K562 (cell line): ENCODE results near the gene KISS1R. TPM values are rescaled to one million over a fixed set of nuclear protein-coding genes. Genes with fewer than 3 reads are reported as not detected.

Experiments
- CBX1 ChIP-seq: sonication (generic); IDR thresholded peaks from 2 replicates; pipeline ENCODE4 v1.6.1; 2016; ENCODE audit warnings: antibody characterized with exemption, low read depth, mild to moderate bottlenecking
- CCNT2 ChIP-seq: IDR thresholded peaks from 2 replicates; pipeline ENCODE4 v1.6.1; 2011; ENCODE audit warnings: borderline replicate concordance, low read depth, mild to moderate bottlenecking, moderate library complexity, mixed read lengths, low read length; ENCODE audit not compliant: insufficient read length; ENCODE audit errors: extremely low read depth
- CREB3L1 ChIP-seq: fragments of 450-650 bp; IDR thresholded peaks from 2 replicates; pipeline ENCODE4 v1.6.1; 2014; ENCODE audit warnings: low read depth, mild to moderate bottlenecking, moderate library complexity, borderline replicate concordance
- E2F1 ChIP-seq: sonication (generic); formaldehyde crosslinking; IDR thresholded peaks from 2 replicates; pipeline ENCODE4 v1.8.1; 2023; ENCODE audit warnings: mild to moderate bottlenecking, missing genetic modification reagents, moderate library complexity
- GATAD2B ChIP-seq: fragments of 450-650 bp; IDR thresholded peaks from 2 replicates; pipeline ENCODE4 v1.6.1; 2017; ENCODE audit warnings: mild to moderate bottlenecking, borderline replicate concordance
- HLTF ChIP-seq: fragments of 450-650 bp; IDR thresholded peaks from 2 replicates; pipeline ENCODE4 v1.6.1; 2016
- HMGN3 ChIP-seq: IDR thresholded peaks from 2 replicates; pipeline ENCODE4 v1.6.1; 2011; ENCODE audit warnings: borderline replicate concordance, low read depth, mild to moderate bottlenecking, mixed read lengths, low read length; ENCODE audit not compliant: insufficient read length; ENCODE audit errors: extremely low read depth
- KDM4B ChIP-seq, 2 experiments: fragments of 450-650 bp in 1 of 2; sonication (generic) in 1 of 2; IDR thresholded peaks; 2 replicates each; pipeline ENCODE4 v1.6.1; 2016 to 2017; ENCODE audit warnings: borderline replicate concordance in 2 of 2, antibody characterized with exemption in 1 of 2, low read depth in 1 of 2, mild to moderate bottlenecking in 1 of 2
- NR2F6 ChIP-seq: fragments of 450-650 bp; formaldehyde crosslinking; IDR thresholded peaks from 2 replicates; pipeline ENCODE4 v1.4.0; 2020; ENCODE audit warnings: mild to moderate bottlenecking
- PTBP1 ChIP-seq: fragments of 200-400 bp; formaldehyde crosslinking; IDR thresholded peaks from 2 replicates; pipeline ENCODE4 v1.6.1; 2017; ENCODE audit warnings: low read depth, low read length
- TARDBP ChIP-seq: fragments of 450-650 bp; IDR thresholded peaks from 2 replicates; pipeline ENCODE4 v1.6.1; 2016
- TRIM24 ChIP-seq, 2 experiments: fragments of 450-650 bp; IDR thresholded peaks; 2 replicates each; pipeline ENCODE4 v1.6.1; 2016
- ZNF143 ChIP-seq: sonication (generic); formaldehyde crosslinking; IDR thresholded peaks from 2 replicates; pipeline ENCODE4 v1.9.0; 2022; ENCODE audit warnings: mild to moderate bottlenecking, missing genetic modification reagents
- ZNF445 ChIP-seq: fragments of 250-450 bp; sonication (Bioruptor Pico); IDR thresholded peaks from 2 replicates; pipeline ENCODE4 v1.4.0; 2020; ENCODE audit warnings: low read depth, mild to moderate bottlenecking, moderate library complexity
- polyA plus RNA-seq, 8 experiments: library from polyadenylated mRNA; depleted of rRNA in 4 of 8; stranded (reverse) in 5 of 8; unstranded in 3 of 8; fragments of >200 nt; fragmentation: Nextera tagmentation in 2 of 8; fragmentation: Illumina TruSeq in 1 of 8; extraction: Ambion mirVana in 2 of 8; extraction: Trizol in 1 of 8; gene quantifications; 2 replicates each; pipeline versions ENCODE4 v1.2.1 to v1.2.3, GENCODE V29; 2011 to 2014; ENCODE audit warnings: inconsistent platforms in 1 of 8, missing spikeins in 1 of 8
- total RNA-seq, 7 experiments: library from RNA; depleted of rRNA in 6 of 7; stranded (reverse); fragments of >200 nt in 6 of 7; fragmentation: Illumina TruSeq in 2 of 7; extraction: Trizol in 2 of 7; gene quantifications; 2 replicates each; pipeline versions ENCODE4 v1.2.1 to v1.2.3, GENCODE V29; 2011 to 2021; ENCODE audit warnings: low replicate concordance in 1 of 7
- TF ChIP-seq, protein P1 (sequence below): fragments of 150-350 bp; conservative IDR thresholded peaks from 2 replicates; pipeline ENCODE4 v1.6.1; 2014; ENCODE audit warnings: low read length
- TF ChIP-seq, protein P2 (sequence below), 2 experiments: IDR thresholded peaks; 2 replicates each; pipeline ENCODE4 v1.6.1; 2011; ENCODE audit warnings: borderline replicate concordance in 1 of 2, control low read depth in 1 of 2, low read depth in 1 of 2, low read length in 1 of 2, mild to moderate bottlenecking in 1 of 2, mixed read lengths in 1 of 2, moderate library complexity in 1 of 2; ENCODE audit not compliant: insufficient read depth in 1 of 2, insufficient read length in 1 of 2, poor library complexity in 1 of 2, severe bottlenecking in 1 of 2; ENCODE audit errors: extremely low read depth in 1 of 2
- TF ChIP-seq, protein P3 (sequence below), 2 experiments: fragments of 450-650 bp in 1 of 2; sonication (generic) in 1 of 2; formaldehyde crosslinking in 1 of 2; IDR thresholded peaks in 1 of 2; conservative IDR thresholded peaks in 1 of 2; 2 replicates each; pipeline versions ENCODE4 v1.6.1 to v1.8.1; 2016 to 2023; ENCODE audit warnings: mild to moderate bottlenecking in 2 of 2, moderate library complexity in 2 of 2, inconsistent platforms in 1 of 2, missing genetic modification reagents in 1 of 2

Gene KISS1R
- total and polyA plus RNA-seq, 9 of the 15 experiments (the other 6 are each of a cell fraction or from before 2014, with no cell fraction given) = 0.37 to 39.4 (median 2.0) TPM

DNA sequence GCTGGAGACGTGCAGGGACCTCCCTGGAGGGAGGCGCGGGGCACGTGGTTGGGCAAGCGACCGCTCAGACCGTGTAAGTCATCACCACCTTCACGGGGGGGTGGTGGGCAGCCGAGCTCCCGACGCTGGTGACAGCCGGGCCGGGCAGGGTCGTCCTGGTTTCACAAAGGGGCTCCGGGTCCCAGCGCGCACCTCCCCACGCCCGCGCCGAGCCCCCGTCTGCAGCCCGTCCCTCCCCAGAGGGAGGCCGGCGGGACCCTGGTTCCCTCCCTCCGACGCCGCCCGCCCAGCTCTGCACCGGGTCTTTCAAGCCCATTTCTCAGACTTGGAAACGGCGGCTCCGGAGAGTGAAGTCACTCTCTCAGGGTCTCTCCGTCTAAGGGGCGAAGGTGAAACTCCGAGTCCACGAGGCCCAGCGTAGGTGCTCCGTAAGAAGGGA lies 8.0 kb downstream of the KISS1R start (continued):
- TF ChIP-seq, protein P1, sequence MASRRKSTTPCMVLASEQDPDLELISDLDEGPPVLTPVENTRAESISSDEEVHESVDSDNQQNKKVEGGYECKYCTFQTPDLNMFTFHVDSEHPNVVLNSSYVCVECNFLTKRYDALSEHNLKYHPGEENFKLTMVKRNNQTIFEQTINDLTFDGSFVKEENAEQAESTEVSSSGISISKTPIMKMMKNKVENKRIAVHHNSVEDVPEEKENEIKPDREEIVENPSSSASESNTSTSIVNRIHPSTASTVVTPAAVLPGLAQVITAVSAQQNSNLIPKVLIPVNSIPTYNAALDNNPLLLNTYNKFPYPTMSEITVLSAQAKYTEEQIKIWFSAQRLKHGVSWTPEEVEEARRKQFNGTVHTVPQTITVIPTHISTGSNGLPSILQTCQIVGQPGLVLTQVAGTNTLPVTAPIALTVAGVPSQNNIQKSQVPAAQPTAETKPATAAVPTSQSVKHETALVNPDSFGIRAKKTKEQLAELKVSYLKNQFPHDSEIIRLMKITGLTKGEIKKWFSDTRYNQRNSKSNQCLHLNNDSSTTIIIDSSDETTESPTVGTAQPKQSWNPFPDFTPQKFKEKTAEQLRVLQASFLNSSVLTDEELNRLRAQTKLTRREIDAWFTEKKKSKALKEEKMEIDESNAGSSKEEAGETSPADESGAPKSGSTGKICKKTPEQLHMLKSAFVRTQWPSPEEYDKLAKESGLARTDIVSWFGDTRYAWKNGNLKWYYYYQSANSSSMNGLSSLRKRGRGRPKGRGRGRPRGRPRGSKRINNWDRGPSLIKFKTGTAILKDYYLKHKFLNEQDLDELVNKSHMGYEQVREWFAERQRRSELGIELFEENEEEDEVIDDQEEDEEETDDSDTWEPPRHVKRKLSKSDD = no peak
- TF ChIP-seq E2F1 (0 out of 2 replicates have a peak, but pooled peaks have one; percentile 23), GATAD2B (peak; percentile 41; the same call in 1 of the 2 replicates), KDM4B (IDR thresholded peaks at IDR 0.05; ENCODE audit: borderline replicate concordance in 2 of 2, low read depth in 1 of 2) (0 out of 4 replicates have a peak, but pooled peaks of 1 of the 2 experiments have one; percentile 10), TARDBP (no peak), ZNF143 (peak; percentile 50; the same call in 1 of the 2 replicates), CCNT2 (peak; percentile 25), TRIM24 (IDR thresholded peaks at IDR 0.05) (peak in 1 of 2 experiments; percentile 15; a peak in 1 of 4 replicates), ZNF445 (CRISPR knock-in tag) (no peak), NR2F6 (CRISPR knock-in tag) (0 out of 2 replicates have a peak, but pooled peaks have one; percentile 26), PTBP1 (peak; percentile 94), CBX1 (peak; percentile 62), CREB3L1 (peak; percentile 9; the same call in 1 of the 2 replicates), HLTF (peak; percentile 23; the same call in 1 of the 2 replicates), HMGN3 (no peak)
- TF ChIP-seq, protein P2, sequence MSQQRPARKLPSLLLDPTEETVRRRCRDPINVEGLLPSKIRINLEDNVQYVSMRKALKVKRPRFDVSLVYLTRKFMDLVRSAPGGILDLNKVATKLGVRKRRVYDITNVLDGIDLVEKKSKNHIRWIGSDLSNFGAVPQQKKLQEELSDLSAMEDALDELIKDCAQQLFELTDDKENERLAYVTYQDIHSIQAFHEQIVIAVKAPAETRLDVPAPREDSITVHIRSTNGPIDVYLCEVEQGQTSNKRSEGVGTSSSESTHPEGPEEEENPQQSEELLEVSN (IDR thresholded peaks at IDR 0.05; ENCODE audit: borderline replicate concordance in 1 of 2, extremely low read depth in 1 of 2, insufficient read depth in 1 of 2, insufficient read length in 1 of 2, low read depth in 1 of 2, low read length in 1 of 2, poor library complexity in 1 of 2, severe bottlenecking in 1 of 2) = peak in 1 of 2 experiments; percentile 6
- TF ChIP-seq, protein P3, sequence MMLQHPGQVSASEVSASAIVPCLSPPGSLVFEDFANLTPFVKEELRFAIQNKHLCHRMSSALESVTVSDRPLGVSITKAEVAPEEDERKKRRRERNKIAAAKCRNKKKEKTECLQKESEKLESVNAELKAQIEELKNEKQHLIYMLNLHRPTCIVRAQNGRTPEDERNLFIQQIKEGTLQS (IDR thresholded peaks at IDR 0.05) = peak; percentile 83
- TF ChIP-seq, protein P3 (CRISPR knock-in tag; conservative IDR thresholded peaks at IDR 0.05) = no peak
